PFSK-1 (cell line): Measurements from ENCODE around the gene LDLRAD3.

ENCODE experiments used
- FOXP2 ChIP-seq: optimal IDR thresholded peaks from 2 replicates; pipeline ENCODE3; 2011; ENCODE audit warnings: borderline replicate concordance, control low read depth, inconsistent platforms; ENCODE audit not compliant: insufficient read depth; ENCODE audit errors: extremely low read length, extremely low read depth
- POLR2AphosphoS5 ChIP-seq: IDR thresholded peaks from 2 replicates; pipeline ENCODE4 v1.6.1; 2012; ENCODE audit warnings: low read depth, mild to moderate bottlenecking, control low read depth, low read length, moderate library complexity
- REST ChIP-seq, 2 experiments: IDR thresholded peaks; 2 replicates each; pipeline versions ENCODE4 v1.6.1 to v1.8.0; 2011 to 2012; ENCODE audit warnings: low read depth in 2 of 2, low read length in 2 of 2, control low read depth in 1 of 2, inconsistent platforms in 1 of 2, mild to moderate bottlenecking in 1 of 2, moderate library complexity in 1 of 2; ENCODE audit not compliant: insufficient read depth in 1 of 2
- SIN3A ChIP-seq: IDR thresholded peaks from 2 replicates; pipeline ENCODE4 v1.6.1; 2012; ENCODE audit warnings: mild to moderate bottlenecking, low read length, moderate library complexity, borderline replicate concordance; ENCODE audit not compliant: insufficient read depth
- TAF1 ChIP-seq: IDR thresholded peaks from 2 replicates; pipeline ENCODE4 v1.6.1; 2012; ENCODE audit warnings: low read length, control low read depth, borderline replicate concordance; ENCODE audit not compliant: insufficient read depth

Gene LDLRAD3

GRCh38 chr11:36119300-36119699 lies 175.4 kb downstream of the LDLRAD3 start:
- TF ChIP-seq SIN3A (no peak), TAF1 (no peak), FOXP2 (no peak), POLR2AphosphoS5 (no peak), REST (IDR thresholded peaks at IDR 0.05; ENCODE audit: insufficient read depth in 1 of 2, low read depth in 2 of 2, low read length in 2 of 2) (no peak)

- TF ChIP-seq FOXP2 (no peak), SIN3A (no peak), POLR2AphosphoS5 (no peak), TAF1 (no peak), REST (IDR thresholded peaks at IDR 0.05; ENCODE audit: insufficient read depth in 1 of 2, low read depth in 2 of 2, low read length in 2 of 2) (no peak)
These were observed 177.2 kb downstream of the LDLRAD3 start for GRCh38 chr11:36121054-36121453.

GRCh38 chr11:36122671-36123070 lies 178.8 kb downstream of the LDLRAD3 start:
- TF ChIP-seq SIN3A (no peak), FOXP2 (no peak), POLR2AphosphoS5 (no peak), REST (IDR thresholded peaks at IDR 0.05; ENCODE audit: insufficient read depth in 1 of 2, low read depth in 2 of 2, low read length in 2 of 2) (no peak)

GRCh38 chr11:36123336-36124101 lies 179.7 kb downstream of the LDLRAD3 start:
- TF ChIP-seq FOXP2: no peak

GRCh38 chr11:36126678-36127077 lies 182.8 kb downstream of the LDLRAD3 start:
- TF ChIP-seq POLR2AphosphoS5 (no peak), TAF1 (no peak), FOXP2 (no peak), SIN3A (no peak), REST (IDR thresholded peaks at IDR 0.05; ENCODE audit: insufficient read depth in 1 of 2, low read depth in 2 of 2, low read length in 2 of 2) (no peak)
